GM19463 (cell line): ENCODE measurements around the gene C10orf95.

Experiments
- ATAC-seq: cut with Tn5 transposase; IDR thresholded peaks from one replicate; pipeline ENCODE4 v1.9.1; 2021; ENCODE audit warnings: mild to moderate bottlenecking, moderate library complexity; ENCODE audit not compliant: unreplicated experiment

The C10orf95 gene

GRCh38 chr10:102419269-102420180 lies 31.8 kb downstream of the C10orf95 start:
- ATAC-seq = no peak

GRCh38 chr10:102418622-102419268 lies 32.6 kb downstream of the C10orf95 start, which contains the start of gene PSD:
Gene PSD, minus strand, starts transcription at chr10:102418785. Its CDS starts 1,747 bp downstream, at chr10:102417038.
- no peak for ATAC-seq

GRCh38 chr10:102416695-102417094 lies 34.6 kb downstream of the C10orf95 start:
- no peak for ATAC-seq

GRCh38 chr10:102416283-102416682 lies 35.1 kb downstream of the C10orf95 start:
- no peak for ATAC-seq

GRCh38 chr10:102414749-102415148 lies 36.6 kb downstream of the C10orf95 start:
- no peak for ATAC-seq

GRCh38 chr10:102413806-102414561 lies 37.4 kb downstream of the C10orf95 start:
- no peak for ATAC-seq

- no peak for ATAC-seq
These were observed 38.2 kb downstream of the C10orf95 start for GRCh38 chr10:102413053-102413705.

GRCh38 chr10:102412293-102412692 lies 39.0 kb downstream of the C10orf95 start:
- no peak for ATAC-seq

GRCh38 chr10:102411341-102412255 lies 39.7 kb downstream of the C10orf95 start:
- no peak for ATAC-seq

- ATAC-seq = no peak
These were observed 40.8 kb downstream of the C10orf95 start for GRCh38 chr10:102410429-102411073.

GRCh38 chr10:102409604-102410428 lies 41.5 kb downstream of the C10orf95 start:
- no peak for ATAC-seq

- no peak for ATAC-seq
These were observed 42.4 kb downstream of the C10orf95 start for GRCh38 chr10:102408728-102409603.

GRCh38 chr10:102408131-102408727 lies 43.1 kb downstream of the C10orf95 start:
- ATAC-seq = no peak

GRCh38 chr10:102407425-102408130 lies 43.8 kb downstream of the C10orf95 start:
- ATAC-seq = no peak

GRCh38 chr10:102406815-102407214 lies 44.5 kb downstream of the C10orf95 start:
- no peak for ATAC-seq

- ATAC-seq = no peak
These were observed 45.7 kb downstream of the C10orf95 start for GRCh38 chr10:102405632-102406031.
